PC-9 (cell line): ENCODE measurements around the gene NIT2. TPM values are rescaled to one million over a fixed set of nuclear protein-coding genes. Genes with fewer than 3 reads are reported as not detected.

Experiments used
- BruUV-seq: library from RNA; stranded (reverse); fragments of 400-500 nt; replicated peaks from 2 replicates; lab custom pipeline; 2021; lab: Mats Ljungman, UMichigan
- CTCF ChIA-PET: fragments of 300-600 bp; sonication (Branson Sonifier 250); formaldehyde crosslinking; loops from one replicate; lab custom pipeline; 2022; ENCODE audit warnings: antibody characterized with exemption; lab: Charles Lee
- POLR2A ChIA-PET: fragments of 300-600 bp; sonication (Branson Sonifier 250); formaldehyde crosslinking; loops from one replicate; lab custom pipeline; 2022; ENCODE audit warnings: antibody characterized with exemption; ENCODE audit not compliant: unreplicated experiment; lab: Charles Lee
- DNase-seq, 2 experiments: peaks; one replicate each; pipeline versions ENCODE4 v3.0.0 to v3.0.0-alpha.2; 2015 to 2022; ENCODE audit warnings: mixed read lengths in 1 of 2
- H2AFZ ChIP-seq: fragments of 200-600 bp; sonication (generic); 2 replicates; pipeline ENCODE4 v1.8.1; 2017; ENCODE audit warnings: antibody characterized with exemption
- H3F3A ChIP-seq: fragments of 200-600 bp; sonication (generic); 2 replicates; pipeline ENCODE4 v1.8.1; 2017; ENCODE audit warnings: antibody characterized with exemption, mild to moderate bottlenecking, low read depth; ENCODE audit not compliant: insufficient read depth
- H3K27ac ChIP-seq: fragments of 200-600 bp; sonication (generic); 2 replicates; pipeline ENCODE4 v1.6.1; 2016; ENCODE audit warnings: mixed run types
- H3K27me3 ChIP-seq: fragments of 200-600 bp; sonication (generic); 2 replicates; pipeline ENCODE4 v1.6.1; 2016; ENCODE audit warnings: low read depth, mixed run types; ENCODE audit not compliant: insufficient read depth
- H3K36me3 ChIP-seq: fragments of 200-600 bp; sonication (generic); 2 replicates; pipeline ENCODE4 v1.6.1; 2016; ENCODE audit warnings: low read depth, mixed run types
- H3K4me1 ChIP-seq: fragments of 200-600 bp; sonication (generic); replicated peaks from 2 replicates; pipeline ENCODE4 v1.6.1; 2016; ENCODE audit warnings: mixed run types; ENCODE audit not compliant: insufficient read depth
- H3K4me2 ChIP-seq: fragments of 200-600 bp; sonication (generic); 2 replicates; pipeline ENCODE4 v1.6.1; 2017; ENCODE audit warnings: mixed run types
- H3K4me3 ChIP-seq: fragments of 200-600 bp; sonication (generic); 2 replicates; pipeline ENCODE4 v1.6.1; 2016; ENCODE audit warnings: mixed run types
- H3K79me2 ChIP-seq: fragments of 200-600 bp; sonication (generic); 2 replicates; pipeline ENCODE4 v1.6.1; 2017; ENCODE audit warnings: low read depth, mixed run types
- H3K9me2 ChIP-seq: fragments of 200-600 bp; sonication (generic); 2 replicates; pipeline ENCODE4 v1.8.1; 2017; ENCODE audit warnings: mild to moderate bottlenecking; ENCODE audit not compliant: insufficient read depth
- H3K9me3 ChIP-seq: fragments of 200-600 bp; sonication (generic); 2 replicates; pipeline ENCODE4 v1.8.1; 2016; ENCODE audit warnings: low read depth; ENCODE audit not compliant: insufficient read depth
- H4K20me1 ChIP-seq: fragments of 200-600 bp; sonication (generic); 2 replicates; pipeline ENCODE4 v1.8.1; 2017; ENCODE audit not compliant: insufficient read depth
- EZH2 ChIP-seq: fragments of 200-600 bp; sonication (generic); IDR thresholded peaks from 2 replicates; pipeline ENCODE4 v1.8.0; 2017; ENCODE audit warnings: antibody characterized with exemption, low read depth
- intact Hi-C: fragments of 100-400 bp; cut with micrococcal nuclease; formaldehyde crosslinking; loops from one replicate; pipeline ENCODE4 v1.10.0; 2022; ENCODE audit not compliant: unreplicated experiment
- total RNA-seq: library from RNA; stranded (reverse); gene quantifications from 2 replicates; pipeline ENCODE4 v1.2.3, GENCODE V29; 2021
- TF ChIP-seq, protein P1 (sequence below): fragments of 200-600 bp; sonication (generic); conservative IDR thresholded peaks from 2 replicates; pipeline ENCODE4 v1.6.1; 2017; ENCODE audit warnings: mixed run types, antibody characterized with exemption, mild to moderate bottlenecking, moderate library complexity

NIT2 gene
- total RNA-seq, 1 experiment from 2014 or later: 115 TPM

DNA sequence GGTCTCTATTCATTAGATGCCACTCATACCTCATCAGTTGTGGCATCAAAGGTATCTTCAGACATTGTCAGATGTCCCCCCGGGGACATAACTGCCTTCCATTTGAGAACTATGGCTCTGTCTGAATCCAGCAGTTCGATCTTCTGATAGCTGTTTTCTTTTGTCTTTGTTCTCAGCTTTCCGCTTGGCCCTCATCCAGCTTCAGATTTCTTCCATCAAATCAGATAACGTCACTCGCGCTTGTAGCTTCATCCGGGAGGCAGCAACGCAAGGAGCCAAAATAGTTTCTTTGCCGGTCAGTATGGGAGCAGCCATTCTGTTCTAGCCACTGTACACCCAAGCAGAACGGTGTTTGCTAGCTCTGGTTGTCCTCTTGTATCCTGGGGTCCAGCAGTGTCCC, 4.4 kb downstream of the NIT2 start:
- Histone ChIP-seq H4K20me1 (no peaks in the 10 kb centered on the region), H3K4me3 (no peak overlapping the region), H3K27ac (no peak overlapping the region), H3K4me1 (peaks cover 12% of the 10 kb centered on the region; the same call in 1 of the 2 replicates), H2AFZ (no peak overlapping the region), H3K4me2 (no peak overlapping the region), H3K9me2 (no peaks in the 10 kb centered on the region), H3K79me2 (peaks cover 18% of the 10 kb centered on the region), H3K27me3 (no peaks in the 10 kb centered on the region), H3K9me3 (no peaks in the 10 kb centered on the region), H3K36me3 (peaks cover 47% of the 10 kb centered on the region), H3F3A (no peaks in the 10 kb centered on the region; the same call in 1 of the 2 replicates)
- BruUV-seq: no TSS peak
- TF ChIP-seq EZH2: no peak
- TF ChIP-seq, protein P1, sequence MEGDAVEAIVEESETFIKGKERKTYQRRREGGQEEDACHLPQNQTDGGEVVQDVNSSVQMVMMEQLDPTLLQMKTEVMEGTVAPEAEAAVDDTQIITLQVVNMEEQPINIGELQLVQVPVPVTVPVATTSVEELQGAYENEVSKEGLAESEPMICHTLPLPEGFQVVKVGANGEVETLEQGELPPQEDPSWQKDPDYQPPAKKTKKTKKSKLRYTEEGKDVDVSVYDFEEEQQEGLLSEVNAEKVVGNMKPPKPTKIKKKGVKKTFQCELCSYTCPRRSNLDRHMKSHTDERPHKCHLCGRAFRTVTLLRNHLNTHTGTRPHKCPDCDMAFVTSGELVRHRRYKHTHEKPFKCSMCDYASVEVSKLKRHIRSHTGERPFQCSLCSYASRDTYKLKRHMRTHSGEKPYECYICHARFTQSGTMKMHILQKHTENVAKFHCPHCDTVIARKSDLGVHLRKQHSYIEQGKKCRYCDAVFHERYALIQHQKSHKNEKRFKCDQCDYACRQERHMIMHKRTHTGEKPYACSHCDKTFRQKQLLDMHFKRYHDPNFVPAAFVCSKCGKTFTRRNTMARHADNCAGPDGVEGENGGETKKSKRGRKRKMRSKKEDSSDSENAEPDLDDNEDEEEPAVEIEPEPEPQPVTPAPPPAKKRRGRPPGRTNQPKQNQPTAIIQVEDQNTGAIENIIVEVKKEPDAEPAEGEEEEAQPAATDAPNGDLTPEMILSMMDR: no peak
- ChIA-PET POLR2A (interaction anchor here (0.6 kb wide), 1 partner anchor 15 kb away, joined by 4 read pairs; no protein-coding TSS in a partner anchor), CTCF (interaction anchor here (0.6 kb wide), 2 partner anchors 30 to 1337 kb away, joined by 5 to 7 read pairs; no protein-coding TSS in a partner anchor)
- DNase-seq: no peak
- intact Hi-C loops: no loop called here

DNA sequence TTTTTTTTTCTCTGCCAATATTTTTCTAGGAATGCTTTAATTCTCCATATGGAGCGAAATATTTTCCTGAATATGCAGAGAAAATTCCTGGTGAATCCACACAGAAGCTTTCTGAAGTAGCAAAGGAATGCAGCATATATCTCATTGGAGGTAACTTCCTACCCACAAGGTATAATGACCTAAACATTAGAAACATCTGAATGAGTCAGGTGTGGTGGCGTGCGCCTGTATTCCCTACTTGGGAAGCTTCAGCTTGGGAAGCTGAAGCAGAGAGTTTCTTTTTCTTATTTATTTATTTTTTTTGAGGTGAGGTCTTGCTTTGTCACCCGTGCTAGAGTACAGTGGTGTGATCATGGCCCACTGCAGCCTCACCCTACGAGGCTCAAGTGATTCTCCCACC, 5.2 kb downstream of the NIT2 start:
- no peak overlapping the region for H3K27ac ChIP-seq
- H3K4me3 ChIP-seq: no peak overlapping the region
- ChIA-PET POLR2A (interaction anchor here (0.7 kb wide), 1 partner anchor 1309 kb away, joined by 9 read pairs; no protein-coding TSS in a partner anchor), CTCF (no interaction called here)
- peaks cover 18% of the 10 kb centered on the region for H3K79me2 ChIP-seq
- H3K27me3 ChIP-seq: no peaks in the 10 kb centered on the region
- no peaks in the 10 kb centered on the region for H3K9me2 ChIP-seq
- peaks cover 8% of the 10 kb centered on the region; the same call in 1 of the 2 replicates for H3K4me1 ChIP-seq
- H3F3A ChIP-seq: no peaks in the 10 kb centered on the region; the same call in 1 of the 2 replicates
- peaks cover 51% of the 10 kb centered on the region for H3K36me3 ChIP-seq
- TF ChIP-seq, protein P1: no peak
- H3K9me3 ChIP-seq: no peaks in the 10 kb centered on the region
- H3K4me2 ChIP-seq: no peak overlapping the region
- intact Hi-C loops: no loop called here
- H2AFZ ChIP-seq: no peak overlapping the region
- no TSS peak for BruUV-seq
- DNase-seq: no peak
- H4K20me1 ChIP-seq: no peaks in the 10 kb centered on the region

DNA sequence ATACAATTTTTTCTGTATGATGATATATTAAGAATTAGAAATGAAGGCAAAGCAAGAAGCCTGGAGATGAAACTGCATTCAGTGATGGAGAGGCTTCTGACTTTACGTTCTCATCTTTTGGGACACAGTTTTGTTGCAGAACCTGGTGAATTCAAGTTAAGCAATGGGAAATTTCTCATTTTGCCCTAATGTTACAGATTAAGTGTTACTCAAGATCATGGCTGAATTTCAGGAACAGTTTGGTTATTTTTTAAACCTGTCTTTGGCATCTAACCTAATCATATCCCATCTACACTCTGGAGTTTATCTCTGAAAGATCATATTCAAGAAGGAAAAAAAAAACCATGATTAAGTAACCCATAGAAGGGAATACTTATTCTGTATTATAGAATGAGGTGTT, 6.0 kb downstream of the NIT2 start:
- Histone ChIP-seq H3K79me2 (peaks cover 12% of the 10 kb centered on the region), H3K36me3 (peaks cover 57% of the 10 kb centered on the region), H3K9me2 (no peaks in the 10 kb centered on the region), H3K4me3 (no peak overlapping the region), H3F3A (no peaks in the 10 kb centered on the region; the same call in 1 of the 2 replicates), H3K27ac (no peak overlapping the region), H4K20me1 (no peaks in the 10 kb centered on the region), H3K4me2 (no peak overlapping the region), H3K4me1 (peaks cover 6% of the 10 kb centered on the region; the same call in 1 of the 2 replicates), H3K9me3 (no peaks in the 10 kb centered on the region), H2AFZ (no peak overlapping the region), H3K27me3 (no peaks in the 10 kb centered on the region)
- intact Hi-C loops: no loop called here
- no TSS peak for BruUV-seq
- CTCF ChIA-PET: no interaction called here
- POLR2A ChIA-PET: interaction anchor here (0.6 to 0.7 kb wide), 2 partner anchors 1272 to 1309 kb away, joined by 5 to 9 read pairs; no protein-coding TSS in a partner anchor
- no peak for TF ChIP-seq EZH2
- TF ChIP-seq, protein P1: no peak
- DNase-seq: no peak
